GM23338 (cell line): ENCODE results near the gene GPX8. TPM values are rescaled to one million over a fixed set of nuclear protein-coding genes. Genes with fewer than 3 reads are reported as not detected.

ENCODE experiments used
- EZH2 ChIP-seq: fragments of 200-600 bp; sonication (generic); IDR thresholded peaks from one replicate; pipeline ENCODE4 v1.8.0; 2017; ENCODE audit warnings: antibody characterized with exemption, mild to moderate bottlenecking, low read depth; ENCODE audit not compliant: unreplicated experiment
- EZH2phosphoT487 ChIP-seq: fragments of 200-600 bp; sonication (generic); IDR thresholded peaks from one replicate; pipeline ENCODE4 v1.8.1; 2018; ENCODE audit warnings: antibody characterized with exemption; ENCODE audit not compliant: unreplicated experiment
- JUNB ChIP-seq: IDR thresholded peaks from one replicate; pipeline ENCODE4 v1.6.1; 2016; ENCODE audit warnings: antibody characterized with exemption; ENCODE audit not compliant: unreplicated experiment
- NANOG ChIP-seq: IDR thresholded peaks from 2 replicates; pipeline ENCODE4 v1.6.1; 2016; ENCODE audit warnings: antibody characterized with exemption, borderline replicate concordance
- POLR2AphosphoS5 ChIP-seq: IDR thresholded peaks from 2 replicates; pipeline ENCODE4 v1.6.1; 2016; ENCODE audit warnings: antibody characterized with exemption, low read depth
- STAT1 ChIP-seq: IDR thresholded peaks from one replicate; pipeline ENCODE4 v1.6.1; 2016; ENCODE audit warnings: antibody characterized with exemption; ENCODE audit not compliant: unreplicated experiment
- ZNF331 ChIP-seq: fragments of 250-450 bp; sonication (Bioruptor Pico); IDR thresholded peaks from 2 replicates; pipeline ENCODE4 v1.5.0; 2020; ENCODE audit warnings: low read depth, mild to moderate bottlenecking, moderate library complexity
- polyA plus RNA-seq: library from polyadenylated mRNA; unstranded; fragments of >200 nt; fragmentation: Nextera tagmentation; extraction: Ambion mirVana; gene quantifications from 2 replicates; pipeline ENCODE4 v1.2.1, GENCODE V29; 2016
- total RNA-seq: library from RNA; depleted of rRNA; stranded (reverse); fragments of >200 nt; shearing (Covaris generic); gene quantifications from 2 replicates; pipeline ENCODE4 v1.2.3, GENCODE V29; 2014
- TF ChIP-seq, protein P1 (sequence below): fragments of 250-450 bp; sonication (Bioruptor Pico); IDR thresholded peaks from 2 replicates; pipeline ENCODE4 v1.5.0; 2020; ENCODE audit warnings: mild to moderate bottlenecking, moderate library complexity
- TF ChIP-seq, protein P2 (sequence below), 2 experiments: fragments of 200-600 bp in 1 of 2; sonication (generic) in 1 of 2; conservative IDR thresholded peaks; 2 replicates each; pipeline versions ENCODE4 v1.5.1 to v1.6.1; 2016 to 2017; ENCODE audit warnings: antibody characterized with exemption in 2 of 2, low read depth in 2 of 2, mild to moderate bottlenecking in 2 of 2, moderate library complexity in 1 of 2
- TF ChIP-seq, protein P3 (sequence below): IDR thresholded peaks from 2 replicates; pipeline ENCODE4 v1.6.1; 2016; ENCODE audit warnings: antibody characterized with exemption

GPX8 gene
- total and polyA plus RNA-seq, 2 experiments from 2014 or later, result 64.4 to 66.1 TPM

DNA sequence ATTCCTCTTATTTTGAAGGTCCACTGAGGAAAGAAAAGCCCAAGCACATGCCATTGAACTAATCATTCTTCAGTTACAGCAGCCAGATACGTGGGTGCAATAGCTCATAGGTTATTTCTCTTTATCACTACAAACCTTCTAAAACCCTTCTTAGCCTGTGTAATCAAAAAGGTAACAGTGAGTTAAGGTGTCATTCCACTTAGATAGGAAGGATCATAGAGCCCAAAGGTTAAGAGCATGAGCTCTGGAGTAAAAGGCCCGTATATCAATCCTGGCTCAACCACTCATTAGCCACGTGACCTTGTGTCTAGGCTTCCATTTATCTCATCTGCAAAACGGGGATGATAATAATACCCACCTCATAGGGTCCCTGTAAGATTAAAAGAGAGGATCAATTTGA, 2.7 kb downstream of the GPX8 start (continued):
- TF ChIP-seq, protein P1, sequence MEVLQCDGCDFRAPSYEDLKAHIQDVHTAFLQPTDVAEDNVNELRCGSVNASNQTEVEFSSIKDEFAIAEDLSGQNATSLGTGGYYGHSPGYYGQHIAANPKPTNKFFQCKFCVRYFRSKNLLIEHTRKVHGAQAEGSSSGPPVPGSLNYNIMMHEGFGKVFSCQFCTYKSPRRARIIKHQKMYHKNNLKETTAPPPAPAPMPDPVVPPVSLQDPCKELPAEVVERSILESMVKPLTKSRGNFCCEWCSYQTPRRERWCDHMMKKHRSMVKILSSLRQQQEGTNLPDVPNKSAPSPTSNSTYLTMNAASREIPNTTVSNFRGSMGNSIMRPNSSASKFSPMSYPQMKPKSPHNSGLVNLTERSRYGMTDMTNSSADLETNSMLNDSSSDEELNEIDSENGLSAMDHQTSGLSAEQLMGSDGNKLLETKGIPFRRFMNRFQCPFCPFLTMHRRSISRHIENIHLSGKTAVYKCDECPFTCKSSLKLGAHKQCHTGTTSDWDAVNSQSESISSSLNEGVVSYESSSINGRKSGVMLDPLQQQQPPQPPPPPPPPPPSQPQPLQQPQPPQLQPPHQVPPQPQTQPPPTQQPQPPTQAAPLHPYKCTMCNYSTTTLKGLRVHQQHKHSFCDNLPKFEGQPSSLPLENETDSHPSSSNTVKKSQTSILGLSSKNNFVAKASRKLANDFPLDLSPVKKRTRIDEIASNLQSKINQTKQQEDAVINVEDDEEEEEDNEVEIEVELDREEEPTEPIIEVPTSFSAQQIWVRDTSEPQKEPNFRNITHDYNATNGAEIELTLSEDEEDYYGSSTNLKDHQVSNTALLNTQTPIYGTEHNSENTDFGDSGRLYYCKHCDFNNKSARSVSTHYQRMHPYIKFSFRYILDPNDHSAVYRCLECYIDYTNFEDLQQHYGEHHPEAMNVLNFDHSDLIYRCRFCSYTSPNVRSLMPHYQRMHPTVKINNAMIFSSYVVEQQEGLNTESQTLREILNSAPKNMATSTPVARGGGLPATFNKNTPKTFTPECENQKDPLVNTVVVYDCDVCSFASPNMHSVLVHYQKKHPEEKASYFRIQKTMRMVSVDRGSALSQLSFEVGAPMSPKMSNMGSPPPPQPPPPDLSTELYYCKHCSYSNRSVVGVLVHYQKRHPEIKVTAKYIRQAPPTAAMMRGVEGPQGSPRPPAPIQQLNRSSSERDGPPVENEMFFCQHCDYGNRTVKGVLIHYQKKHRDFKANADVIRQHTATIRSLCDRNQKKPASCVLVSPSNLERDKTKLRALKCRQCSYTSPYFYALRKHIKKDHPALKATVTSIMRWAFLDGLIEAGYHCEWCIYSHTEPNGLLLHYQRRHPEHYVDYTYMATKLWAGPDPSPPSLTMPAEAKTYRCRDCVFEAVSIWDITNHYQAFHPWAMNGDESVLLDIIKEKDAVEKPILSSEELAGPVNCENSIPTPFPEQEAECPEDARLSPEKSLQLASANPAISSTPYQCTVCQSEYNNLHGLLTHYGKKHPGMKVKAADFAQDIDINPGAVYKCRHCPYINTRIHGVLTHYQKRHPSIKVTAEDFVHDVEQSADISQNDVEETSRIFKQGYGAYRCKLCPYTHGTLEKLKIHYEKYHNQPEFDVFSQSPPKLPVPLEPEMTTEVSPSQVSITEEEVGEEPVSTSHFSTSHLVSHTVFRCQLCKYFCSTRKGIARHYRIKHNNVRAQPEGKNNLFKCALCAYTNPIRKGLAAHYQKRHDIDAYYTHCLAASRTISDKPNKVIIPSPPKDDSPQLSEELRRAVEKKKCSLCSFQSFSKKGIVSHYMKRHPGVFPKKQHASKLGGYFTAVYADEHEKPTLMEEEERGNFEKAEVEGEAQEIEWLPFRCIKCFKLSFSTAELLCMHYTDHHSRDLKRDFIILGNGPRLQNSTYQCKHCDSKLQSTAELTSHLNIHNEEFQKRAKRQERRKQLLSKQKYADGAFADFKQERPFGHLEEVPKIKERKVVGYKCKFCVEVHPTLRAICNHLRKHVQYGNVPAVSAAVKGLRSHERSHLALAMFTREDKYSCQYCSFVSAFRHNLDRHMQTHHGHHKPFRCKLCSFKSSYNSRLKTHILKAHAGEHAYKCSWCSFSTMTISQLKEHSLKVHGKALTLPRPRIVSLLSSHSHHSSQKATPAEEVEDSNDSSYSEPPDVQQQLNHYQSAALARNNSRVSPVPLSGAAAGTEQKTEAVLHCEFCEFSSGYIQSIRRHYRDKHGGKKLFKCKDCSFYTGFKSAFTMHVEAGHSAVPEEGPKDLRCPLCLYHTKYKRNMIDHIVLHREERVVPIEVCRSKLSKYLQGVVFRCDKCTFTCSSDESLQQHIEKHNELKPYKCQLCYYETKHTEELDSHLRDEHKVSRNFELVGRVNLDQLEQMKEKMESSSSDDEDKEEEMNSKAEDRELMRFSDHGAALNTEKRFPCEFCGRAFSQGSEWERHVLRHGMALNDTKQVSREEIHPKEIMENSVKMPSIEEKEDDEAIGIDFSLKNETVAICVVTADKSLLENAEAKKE (CRISPR knock-in tag), result no peak
- TF ChIP-seq, protein P2, sequence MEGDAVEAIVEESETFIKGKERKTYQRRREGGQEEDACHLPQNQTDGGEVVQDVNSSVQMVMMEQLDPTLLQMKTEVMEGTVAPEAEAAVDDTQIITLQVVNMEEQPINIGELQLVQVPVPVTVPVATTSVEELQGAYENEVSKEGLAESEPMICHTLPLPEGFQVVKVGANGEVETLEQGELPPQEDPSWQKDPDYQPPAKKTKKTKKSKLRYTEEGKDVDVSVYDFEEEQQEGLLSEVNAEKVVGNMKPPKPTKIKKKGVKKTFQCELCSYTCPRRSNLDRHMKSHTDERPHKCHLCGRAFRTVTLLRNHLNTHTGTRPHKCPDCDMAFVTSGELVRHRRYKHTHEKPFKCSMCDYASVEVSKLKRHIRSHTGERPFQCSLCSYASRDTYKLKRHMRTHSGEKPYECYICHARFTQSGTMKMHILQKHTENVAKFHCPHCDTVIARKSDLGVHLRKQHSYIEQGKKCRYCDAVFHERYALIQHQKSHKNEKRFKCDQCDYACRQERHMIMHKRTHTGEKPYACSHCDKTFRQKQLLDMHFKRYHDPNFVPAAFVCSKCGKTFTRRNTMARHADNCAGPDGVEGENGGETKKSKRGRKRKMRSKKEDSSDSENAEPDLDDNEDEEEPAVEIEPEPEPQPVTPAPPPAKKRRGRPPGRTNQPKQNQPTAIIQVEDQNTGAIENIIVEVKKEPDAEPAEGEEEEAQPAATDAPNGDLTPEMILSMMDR (conservative IDR thresholded peaks at IDR 0.05; ENCODE audit: low read depth in 2 of 2), result no peak
- TF ChIP-seq EZH2phosphoT487, result no peak
- TF ChIP-seq ZNF331 (CRISPR knock-in tag), result no peak
- no peak for TF ChIP-seq POLR2AphosphoS5
- no peak for TF ChIP-seq NANOG
- TF ChIP-seq, protein P3, sequence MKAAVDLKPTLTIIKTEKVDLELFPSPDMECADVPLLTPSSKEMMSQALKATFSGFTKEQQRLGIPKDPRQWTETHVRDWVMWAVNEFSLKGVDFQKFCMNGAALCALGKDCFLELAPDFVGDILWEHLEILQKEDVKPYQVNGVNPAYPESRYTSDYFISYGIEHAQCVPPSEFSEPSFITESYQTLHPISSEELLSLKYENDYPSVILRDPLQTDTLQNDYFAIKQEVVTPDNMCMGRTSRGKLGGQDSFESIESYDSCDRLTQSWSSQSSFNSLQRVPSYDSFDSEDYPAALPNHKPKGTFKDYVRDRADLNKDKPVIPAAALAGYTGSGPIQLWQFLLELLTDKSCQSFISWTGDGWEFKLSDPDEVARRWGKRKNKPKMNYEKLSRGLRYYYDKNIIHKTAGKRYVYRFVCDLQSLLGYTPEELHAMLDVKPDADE, result no peak
- no peak for TF ChIP-seq JUNB
- no peak for TF ChIP-seq STAT1
- TF ChIP-seq EZH2, result no peak
